ENCODE data around the gene IARS2. TPM values are rescaled to one million over a fixed set of nuclear protein-coding genes. Genes with fewer than 3 reads are reported as not detected.

Gene IARS2
- total RNA-seq, 1 experiment from 2014 or later = 106 TPM

- BruUV-seq (replicated peaks) = no TSS peak
- Histone ChIP-seq H2AFZ (ENCODE audit: low read depth, low read length, poor library complexity, severe bottlenecking) (no peak overlapping the region), H3K4me3 (replicated peaks in 1 of 2; ENCODE audit: low read depth in 1 of 2, low read length in 2 of 2) (no peak overlapping the region), H4K20me1 (ENCODE audit: insufficient read depth) (no peaks in the 10 kb centered on the region), H3K79me2 (ENCODE audit: insufficient read depth, low read length) (no peaks in the 10 kb centered on the region), H3K4me2 (ENCODE audit: low read length) (no peak overlapping the region), H3K27me3 (ENCODE audit: insufficient read depth, low read length) (no peaks in the 10 kb centered on the region), H3K9me3 (ENCODE audit: control insufficient read depth in 1 of 2, insufficient read depth in 1 of 2, low read depth in 1 of 2, low read length in 2 of 2) (no peaks in the 10 kb centered on the region), H3K27ac (ENCODE audit: low read depth, low read length) (no peak overlapping the region), H3K9ac (ENCODE audit: low read length) (no peak overlapping the region), H3K36me3 (ENCODE audit: control insufficient read depth in 1 of 2, insufficient read depth in 2 of 2, low read length in 2 of 2) (peaks cover 22 to 33% of the 10 kb centered on the region in 2 experiments), H3K9me2 (ENCODE audit: insufficient read depth) (no peaks in the 10 kb centered on the region), H3K4me1 (ENCODE audit: control insufficient read depth in 1 of 2, insufficient read depth in 2 of 2, low read length in 2 of 2) (no peaks in the 10 kb centered on the region)
- DNase-seq (ENCODE audit: low read depth, low spot score) = no peak
- intact Hi-C loops (cut with micrococcal nuclease) = no loop called here
- ATAC-seq = no peak
- no peak for TF ChIP-seq POLR2AphosphoS5 (IDR thresholded peaks at IDR 0.05; ENCODE audit: low read depth, low read length)
- no peak for TF ChIP-seq CTCF (IDR thresholded peaks at IDR 0.05 in 2 of 3, conservative IDR thresholded peaks at IDR 0.05 in 1 of 3; ENCODE audit: borderline replicate concordance in 1 of 3, insufficient read depth in 1 of 3, low read depth in 2 of 3, low read length in 2 of 3)
- no peak for TF ChIP-seq YY1 (IDR thresholded peaks at IDR 0.05; ENCODE audit: extremely low read depth, insufficient replicate concordance, low read depth, low read length)
- no peak for TF ChIP-seq RAD21 (IDR thresholded peaks at IDR 0.05; ENCODE audit: low read depth)
- TF ChIP-seq ZBTB33 (IDR thresholded peaks at IDR 0.05; ENCODE audit: extremely low read depth, insufficient replicate concordance, low read length) = no peak
- TF ChIP-seq TCF7L2 (IDR thresholded peaks at IDR 0.05; ENCODE audit: borderline replicate concordance, extremely low read depth, insufficient read depth, insufficient read length) = no peak
- no peak for TF ChIP-seq ATF3 (IDR thresholded peaks at IDR 0.05)
- no peak for TF ChIP-seq EZH2 (IDR thresholded peaks at IDR 0.05)
- no peak for TF ChIP-seq SIN3A (IDR thresholded peaks at IDR 0.05; ENCODE audit: low read depth)
- TF ChIP-seq ZFX (IDR thresholded peaks at IDR 0.05) = no peak
- POLR2A ChIA-PET = no interaction called here
- RAD21 ChIA-PET (ENCODE audit: low non-redundant PET in 1 of 2, low total read pairs in 2 of 2, uncharacterized antibody in 2 of 2, unreplicated experiment in 2 of 2) = no interaction called here
- CTCF ChIA-PET = interaction anchor here (0.9 kb wide), 1 partner anchor 46 kb away, joined by 3 read pairs; no protein-coding TSS in a partner anchor
Observed at GRCh38 chr1:220144051-220144450, 50.1 kb downstream of the IARS2 start.
